ENCODE results near the gene FLAD1.

DNA sequence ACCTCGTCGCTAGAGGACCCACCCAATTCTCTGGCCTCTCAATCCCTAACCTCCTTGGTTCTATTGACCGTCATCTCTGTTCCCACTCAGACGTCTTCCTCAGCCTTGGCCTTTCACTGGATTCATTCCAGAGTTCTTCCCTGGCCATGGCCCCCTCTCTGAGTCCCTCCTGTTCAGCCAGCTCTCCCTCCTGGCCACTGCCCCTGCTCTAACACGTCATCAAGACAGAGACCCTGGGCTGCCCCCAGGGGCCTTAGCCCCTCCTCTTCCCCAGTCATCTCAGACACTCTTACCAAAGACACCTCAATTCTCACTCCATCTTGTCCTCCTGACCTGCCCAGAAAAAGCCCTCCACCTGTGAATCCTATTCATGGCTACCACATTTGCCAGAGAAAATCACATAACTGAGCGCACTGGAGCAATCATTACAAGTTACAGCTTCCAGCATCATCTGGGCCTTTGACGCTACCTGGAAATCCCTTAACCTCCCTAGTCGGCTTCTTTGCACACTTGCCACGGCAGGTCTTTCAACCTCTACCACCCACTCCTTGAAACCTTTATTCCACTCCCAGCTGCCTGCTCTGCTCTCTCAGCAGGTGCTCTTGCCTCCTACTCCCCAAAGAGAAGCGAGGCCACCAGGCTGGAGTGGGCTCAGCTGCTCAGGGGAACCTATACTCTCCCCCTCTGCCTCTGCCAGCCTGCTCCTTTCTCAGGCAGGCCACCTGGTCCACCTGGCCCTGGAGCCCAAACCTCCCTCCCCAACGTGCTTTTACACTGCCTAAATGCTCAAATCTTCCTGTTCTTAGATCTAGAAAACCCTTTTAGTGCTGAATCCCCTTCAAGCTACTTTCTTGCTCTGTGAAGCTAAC lies 36.5 kb downstream of the FLAD1 start:
- TF ChIP-seq POLR2AphosphoS5 (IDR thresholded peaks at IDR 0.05; ENCODE audit: borderline replicate concordance, low read depth, low read length) (no peak), EZH2 (IDR thresholded peaks at IDR 0.05) (no peak), FOXP2 (optimal IDR thresholded peaks at IDR 0.05; ENCODE audit: control extremely low read depth, extremely low read length, insufficient read depth) (no peak)

Data from SK-N-MC (cell line).